ENCODE results near the gene DNAJA2.
"Not testable (repeated sequence)": the region's sequence is repeated elsewhere in the genome, so short reads cannot be mapped to it uniquely, and the experiment has no call there.

Gene DNAJA2

DNA sequence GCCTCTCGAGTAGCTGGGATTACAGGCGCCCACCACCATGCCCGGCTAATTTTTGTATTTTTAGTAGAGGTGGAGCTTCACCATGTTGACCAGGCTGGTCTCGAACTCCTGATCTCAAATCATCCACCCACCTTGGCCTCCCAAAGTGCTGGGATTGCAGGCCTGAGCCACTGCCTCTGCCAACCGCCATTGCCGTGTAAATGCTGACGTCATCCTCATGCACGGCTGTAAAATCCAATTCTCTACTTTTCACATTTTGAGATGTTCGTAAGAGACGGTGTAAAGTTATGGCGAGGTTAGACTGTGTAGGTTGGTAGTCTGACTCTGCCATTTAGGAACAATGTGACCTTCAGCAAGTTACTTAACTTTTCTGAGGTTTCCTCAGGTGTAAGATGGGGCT, 1.7 kb upstream of the DNAJA2 start:
- no peak for DNase-seq (ENCODE audit: low spot score)

- DNase-seq (ENCODE audit: low spot score): no peak
These were observed 878 bp upstream of the DNAJA2 start for GRCh38 chr16:46974352-46974751.

DNA sequence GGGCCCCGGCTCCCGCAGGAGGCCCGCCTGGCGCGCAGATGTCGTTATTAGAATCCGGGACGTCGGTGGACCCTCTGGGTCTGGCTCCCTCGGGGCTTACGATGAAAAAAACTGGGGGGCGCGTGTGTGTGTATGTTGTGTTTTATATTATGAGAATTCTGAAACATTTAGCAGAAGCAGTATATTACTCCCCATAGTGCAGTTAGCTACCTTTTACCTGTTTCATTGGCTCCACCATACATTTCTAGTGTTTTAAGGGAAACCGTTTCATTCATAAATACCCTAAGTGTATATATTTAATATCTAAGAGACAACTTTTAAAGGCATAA, 486 bp upstream of the DNAJA2 start:
- no peak for DNase-seq (ENCODE audit: low spot score)

DNA sequence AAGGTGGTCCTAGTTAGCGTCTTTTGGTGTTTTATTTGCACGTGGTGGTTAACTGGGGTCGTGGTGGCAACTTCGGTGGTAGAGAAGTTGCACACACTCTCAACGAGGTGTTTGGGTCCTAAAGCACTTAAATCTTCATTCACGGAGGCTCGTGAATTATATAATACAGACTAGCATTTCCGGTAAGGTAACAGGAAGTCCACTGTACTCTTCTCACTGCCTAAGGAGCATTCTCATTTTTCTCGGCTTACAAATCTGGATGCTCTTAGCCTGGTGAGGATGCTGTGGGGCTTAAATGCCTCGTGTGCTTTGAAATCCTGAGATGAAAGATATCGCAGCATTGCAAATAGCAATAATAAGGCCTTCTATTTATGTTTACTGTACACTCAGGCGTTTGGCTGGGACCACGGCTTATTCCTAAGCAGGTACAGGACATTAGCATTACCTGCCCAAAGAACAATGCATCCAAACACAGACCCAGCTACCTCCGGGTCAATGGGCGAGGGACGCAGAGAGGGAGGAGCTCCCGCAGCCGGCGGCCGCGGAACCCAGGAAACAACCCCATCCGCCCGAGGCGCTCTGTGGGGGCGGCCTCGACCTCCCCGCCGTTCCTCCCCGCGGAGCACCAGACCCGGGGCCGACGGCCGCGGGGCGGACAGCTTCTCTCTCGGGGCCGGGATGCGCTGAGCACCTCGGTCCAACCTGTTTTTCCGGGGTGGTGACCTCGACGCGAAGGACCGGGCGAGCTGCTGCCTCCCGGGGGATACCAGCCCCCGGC, 856 bp downstream of the DNAJA2 start:
- peak; percentile 46 for DNase-seq (ENCODE audit: low spot score)

- DNase-seq (ENCODE audit: low spot score): no peak
These were observed 2.2 kb downstream of the DNAJA2 start for GRCh38 chr16:46971271-46971670.

DNA sequence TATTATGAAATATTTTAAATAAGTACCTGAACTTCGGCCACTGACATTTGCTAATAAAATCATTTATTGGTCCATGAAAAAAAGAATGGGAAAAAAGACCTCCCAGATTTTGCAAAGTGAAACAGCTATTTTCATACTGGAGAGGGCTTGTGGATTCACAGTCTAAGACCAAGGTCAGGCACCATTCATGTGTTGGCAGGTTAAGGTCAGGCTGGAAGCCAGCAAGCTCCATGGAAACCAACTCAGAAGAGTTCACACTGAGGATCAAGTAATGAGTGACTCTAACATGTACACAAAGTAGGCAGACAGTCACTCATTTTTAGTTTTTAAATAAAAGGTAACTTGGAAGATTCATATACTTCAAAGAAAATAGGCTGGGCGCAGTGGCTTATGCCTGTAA, 3.4 kb downstream of the DNAJA2 start:
- no peak for DNase-seq (ENCODE audit: low spot score)

DNA sequence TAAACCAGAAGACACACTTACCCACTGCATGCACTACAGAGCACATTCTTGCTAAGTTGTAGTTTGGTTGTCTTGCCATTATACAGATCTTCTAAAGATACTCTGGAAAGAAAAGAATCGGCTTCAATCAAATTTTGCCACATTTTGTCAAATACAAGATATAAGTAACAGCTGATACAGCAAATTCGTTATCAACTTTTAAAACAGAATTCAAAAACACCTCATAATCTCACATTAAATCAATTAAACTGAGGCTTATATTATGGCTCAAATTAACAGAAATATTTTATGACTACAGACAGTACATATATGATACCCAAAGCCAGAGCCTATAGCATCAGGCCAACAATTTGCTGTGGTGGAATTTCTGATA, 5.4 kb downstream of the DNAJA2 start:
- no peak for DNase-seq (ENCODE audit: low spot score)

DNA sequence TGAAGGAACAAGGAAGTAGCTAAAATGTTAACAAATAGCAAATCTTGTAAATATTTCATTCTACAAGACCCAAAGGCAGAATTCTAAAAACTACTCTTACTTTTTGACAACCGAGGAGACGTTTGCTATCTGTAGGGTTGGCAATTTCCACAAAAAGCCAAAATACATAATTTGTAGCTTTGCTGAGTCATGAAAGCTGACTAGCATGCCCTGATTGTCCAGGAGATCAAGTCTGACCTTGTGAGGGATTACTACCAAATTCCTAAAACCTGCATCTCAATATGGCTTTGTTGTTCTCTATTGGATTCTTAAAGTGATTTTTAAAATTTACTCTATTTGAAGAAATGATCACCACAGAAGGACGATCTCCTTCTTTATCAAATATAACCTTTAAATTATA, 10.8 kb downstream of the DNAJA2 start:
- DNase-seq (ENCODE audit: low spot score): no peak

GRCh38 chr16:46961373-46962353, 11.8 kb downstream of the DNAJA2 start:
- no peak for DNase-seq (ENCODE audit: low spot score)

DNA sequence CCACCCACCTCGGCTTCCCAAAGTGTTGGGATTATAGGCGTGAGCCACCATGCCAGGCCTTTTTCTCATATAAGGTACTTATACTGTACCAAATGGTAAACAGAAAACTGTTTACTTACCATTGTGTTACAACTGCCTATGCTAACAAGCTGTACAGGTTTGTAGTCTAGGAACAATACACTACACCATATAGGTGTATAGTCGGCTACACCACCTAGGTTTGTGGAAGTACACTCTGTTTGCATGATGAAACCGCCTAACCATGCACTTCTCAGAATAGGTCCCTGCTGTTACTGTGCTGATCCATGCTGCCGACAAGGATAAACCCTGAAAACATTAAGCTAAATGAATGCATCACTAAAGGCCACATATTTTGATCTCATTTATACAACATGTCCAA, 18.9 kb downstream of the DNAJA2 start:
- DNase-seq (ENCODE audit: low spot score): no peak

DNA sequence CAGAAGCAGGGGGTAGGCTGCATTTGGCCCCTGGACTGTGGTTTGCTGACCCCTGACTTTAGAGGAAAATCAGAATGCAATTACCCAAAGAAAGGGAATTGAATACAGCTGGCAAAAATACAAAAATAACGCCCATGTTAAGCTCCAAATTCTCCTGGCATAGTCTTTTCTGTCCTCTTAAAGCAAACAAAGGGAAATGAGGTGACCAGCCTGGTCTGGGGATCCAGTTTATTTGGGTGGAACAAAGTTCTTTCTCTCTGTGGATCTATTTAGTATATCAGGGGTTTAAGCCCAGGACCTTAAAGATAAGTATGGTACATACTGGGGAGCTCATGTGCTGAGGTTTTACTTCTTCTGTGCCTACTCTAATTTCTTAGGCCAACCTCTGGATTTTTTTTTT, 23.5 kb downstream of the DNAJA2 start:
- DNase-seq (ENCODE audit: low spot score): no peak

GRCh38 chr16:46949241-46949892, 24.1 kb downstream of the DNAJA2 start:
- no peak for DNase-seq (ENCODE audit: low spot score)

- DNase-seq (ENCODE audit: low spot score): no peak
These were observed 24.8 kb downstream of the DNAJA2 start for GRCh38 chr16:46948548-46949166.

DNA sequence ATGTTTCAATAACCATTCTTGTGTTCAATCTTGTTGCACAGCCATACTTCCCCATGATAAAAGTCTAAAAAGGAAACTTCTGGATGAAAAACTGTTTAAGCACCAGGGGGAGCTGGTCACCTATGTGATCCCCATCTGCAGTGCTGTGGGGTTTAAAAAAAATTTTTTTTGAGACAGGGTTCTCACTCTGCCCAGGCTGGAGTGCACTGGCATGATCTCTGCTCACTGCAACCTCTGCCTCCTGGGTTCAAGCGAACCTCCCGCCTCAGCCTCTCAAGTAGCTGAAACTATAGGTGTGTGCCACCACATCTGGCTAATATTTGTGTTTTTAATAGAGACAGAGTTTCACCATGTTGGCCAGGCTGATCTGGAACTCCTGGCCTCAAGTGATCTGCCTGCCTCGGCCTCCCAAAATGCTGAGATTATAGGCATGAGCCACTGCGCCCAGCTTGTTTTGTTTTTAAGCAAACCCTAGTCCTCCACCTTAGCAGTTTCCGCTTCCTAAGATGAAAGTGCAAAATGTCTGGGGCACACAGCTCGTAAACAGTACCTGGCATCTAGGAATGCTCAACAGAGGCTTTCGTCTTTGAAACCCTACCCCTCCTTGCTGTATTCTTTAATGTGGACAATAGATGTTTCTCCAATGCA, 25.4 kb downstream of the DNAJA2 start:
- DNase-seq (ENCODE audit: low spot score): peak; percentile 28

- DNase-seq (ENCODE audit: low spot score): not testable (repeated sequence)
These were observed 28.8 kb downstream of the DNAJA2 start for GRCh38 chr16:46944713-46945112.

GRCh38 chr16:46937536-46937935, 35.9 kb downstream of the DNAJA2 start:
- no peak for DNase-seq (ENCODE audit: low spot score)

DNA sequence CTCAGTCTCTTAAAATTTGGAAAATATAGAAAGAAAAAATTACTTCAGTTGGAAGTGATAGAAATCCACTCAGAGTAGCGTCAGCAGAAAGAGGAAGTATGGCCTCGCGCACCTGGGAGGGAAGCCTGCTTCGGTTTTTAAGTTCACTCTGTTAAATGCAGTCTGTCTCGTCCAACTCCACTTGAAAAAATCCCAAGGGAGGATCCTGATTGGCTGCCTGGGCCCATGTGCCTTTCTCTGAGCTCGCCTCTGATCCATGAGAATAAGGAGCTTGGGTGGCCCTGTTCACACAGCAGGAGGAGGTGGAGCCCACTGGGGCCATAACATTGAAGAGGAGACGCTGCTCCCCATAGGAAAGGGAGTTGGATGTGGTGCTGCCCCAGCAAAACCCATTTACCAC, 40.7 kb downstream of the DNAJA2 start:
- DNase-seq (ENCODE audit: low spot score): no peak

DNA sequence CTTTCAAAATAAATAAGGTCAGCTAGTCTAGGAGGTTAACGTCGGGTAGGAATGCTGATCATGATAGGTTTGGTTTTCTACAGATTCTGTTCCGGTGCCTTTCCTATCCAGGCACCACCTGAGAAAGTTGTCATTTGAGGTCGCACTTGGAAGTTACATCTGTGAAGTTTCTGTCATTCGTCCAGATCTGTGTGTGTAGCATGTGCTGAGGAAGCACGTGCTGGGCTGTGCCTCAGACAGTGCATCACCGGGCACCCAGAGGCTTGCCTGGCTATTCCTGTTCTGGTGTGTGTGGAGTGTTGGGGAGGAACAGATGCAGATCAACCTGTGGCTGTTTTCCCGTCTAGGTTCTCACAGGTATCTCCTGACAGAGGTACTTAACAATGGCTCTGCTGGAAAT, 42.6 kb downstream of the DNAJA2 start:
- DNase-seq (ENCODE audit: low spot score): no peak

GRCh38 chr16:46929378-46930332, 43.8 kb downstream of the DNAJA2 start:
- DNase-seq (ENCODE audit: low spot score): peak; percentile 77

DNA sequence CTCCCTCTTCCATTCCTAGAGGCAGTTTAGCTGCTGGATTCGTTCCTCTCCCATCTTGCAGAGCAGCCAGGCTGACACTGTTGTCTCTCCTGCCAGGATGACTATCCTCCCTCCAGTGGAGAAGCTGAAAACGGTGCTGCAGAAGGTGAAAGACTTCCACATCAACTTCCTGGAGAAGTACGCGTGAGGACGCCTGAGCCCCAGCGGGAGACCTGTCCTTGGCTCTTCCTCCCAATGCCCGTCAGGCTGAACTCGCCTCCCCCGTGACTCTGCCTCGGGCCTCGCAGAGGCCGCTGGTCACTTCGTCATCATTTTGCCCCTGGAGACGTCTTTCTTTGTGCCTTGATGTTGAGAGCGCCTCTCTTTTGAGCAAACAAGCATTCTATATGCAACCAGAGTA, 44.7 kb downstream of the DNAJA2 start:
- DNase-seq (ENCODE audit: low spot score): no peak

GRCh38 chr16:46927273-46927672, 46.2 kb downstream of the DNAJA2 start:
- DNase-seq (ENCODE audit: low spot score): no peak
